ENCODE results near the gene IRS2.

Gene IRS2

DNA sequence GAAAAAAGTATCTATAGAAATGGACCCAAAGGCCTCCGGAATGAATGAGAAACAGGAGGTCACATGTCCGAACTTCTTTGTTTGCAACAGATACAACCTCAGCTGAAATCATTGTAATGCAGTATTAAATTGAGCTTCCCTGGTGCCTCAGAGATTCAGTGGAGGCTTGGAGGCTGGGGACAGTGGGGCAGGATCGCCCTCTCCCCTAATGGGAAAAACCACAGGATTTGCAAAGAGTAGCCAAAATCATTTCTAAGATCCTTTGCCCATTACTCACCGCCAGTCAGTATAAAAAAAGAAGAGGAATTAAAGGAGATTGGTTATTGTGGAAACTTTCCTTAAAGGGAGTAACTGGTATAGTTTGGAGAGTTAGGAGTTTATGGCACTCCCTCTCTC, 30.4 kb upstream of the IRS2 start:
- TF ChIP-seq EZH2phosphoT487 (IDR thresholded peaks at IDR 0.05; ENCODE audit: borderline replicate concordance) = no peak
- TF ChIP-seq, protein P1, sequence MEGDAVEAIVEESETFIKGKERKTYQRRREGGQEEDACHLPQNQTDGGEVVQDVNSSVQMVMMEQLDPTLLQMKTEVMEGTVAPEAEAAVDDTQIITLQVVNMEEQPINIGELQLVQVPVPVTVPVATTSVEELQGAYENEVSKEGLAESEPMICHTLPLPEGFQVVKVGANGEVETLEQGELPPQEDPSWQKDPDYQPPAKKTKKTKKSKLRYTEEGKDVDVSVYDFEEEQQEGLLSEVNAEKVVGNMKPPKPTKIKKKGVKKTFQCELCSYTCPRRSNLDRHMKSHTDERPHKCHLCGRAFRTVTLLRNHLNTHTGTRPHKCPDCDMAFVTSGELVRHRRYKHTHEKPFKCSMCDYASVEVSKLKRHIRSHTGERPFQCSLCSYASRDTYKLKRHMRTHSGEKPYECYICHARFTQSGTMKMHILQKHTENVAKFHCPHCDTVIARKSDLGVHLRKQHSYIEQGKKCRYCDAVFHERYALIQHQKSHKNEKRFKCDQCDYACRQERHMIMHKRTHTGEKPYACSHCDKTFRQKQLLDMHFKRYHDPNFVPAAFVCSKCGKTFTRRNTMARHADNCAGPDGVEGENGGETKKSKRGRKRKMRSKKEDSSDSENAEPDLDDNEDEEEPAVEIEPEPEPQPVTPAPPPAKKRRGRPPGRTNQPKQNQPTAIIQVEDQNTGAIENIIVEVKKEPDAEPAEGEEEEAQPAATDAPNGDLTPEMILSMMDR (conservative IDR thresholded peaks at IDR 0.05; ENCODE audit: low read length) = no peak
- no peak overlapping the region for H3K4me2 ChIP-seq (ENCODE audit: low read depth, low read length, poor library complexity, severe bottlenecking)
- H3K4me3 ChIP-seq (ENCODE audit: low read length, poor library complexity, severe bottlenecking) = no peak overlapping the region

DNA sequence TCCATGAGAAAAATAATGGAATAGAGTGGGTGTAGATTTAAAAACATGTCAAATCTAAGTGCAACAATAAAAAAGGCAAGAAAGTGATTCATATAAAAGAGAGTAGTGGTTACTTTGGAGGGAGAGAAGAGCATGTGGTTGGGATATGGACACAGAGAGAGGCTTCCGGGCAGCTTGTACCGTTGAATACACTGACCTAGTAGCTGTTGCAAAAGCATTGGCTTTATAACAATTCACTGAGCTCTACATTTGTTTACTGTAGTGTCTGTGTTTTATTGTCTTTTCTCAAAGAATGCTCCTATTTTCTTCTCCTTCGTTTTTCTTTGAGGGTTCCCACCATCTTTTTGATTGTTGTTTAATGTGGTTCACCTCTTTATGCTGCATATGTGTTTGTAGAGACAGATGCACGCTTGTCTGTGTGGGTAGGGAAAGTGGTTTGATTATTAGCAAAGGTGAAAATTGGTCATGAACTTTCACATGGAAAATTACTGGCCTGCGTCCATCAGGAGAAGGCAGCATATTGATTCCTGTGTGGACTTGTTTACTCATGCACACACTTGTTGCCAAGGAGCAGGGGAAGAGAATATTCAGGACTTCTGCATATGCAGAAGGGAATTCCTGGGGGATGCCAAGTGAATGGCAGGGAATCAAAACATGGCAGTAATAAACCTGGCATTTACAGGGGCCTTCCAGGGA, 29.9 kb upstream of the IRS2 start:
- Histone ChIP-seq H3K27me3 (ENCODE audit: insufficient read depth, low read length, poor library complexity, severe bottlenecking) (no peaks in the 10 kb centered on the region), H2AFZ (ENCODE audit: low read length) (no peak overlapping the region), H3K79me2 (ENCODE audit: insufficient read depth, low read length) (no peaks in the 10 kb centered on the region), H3K4me1 (ENCODE audit: insufficient read depth, low read length, poor library complexity, severe bottlenecking) (no peaks in the 10 kb centered on the region), H3K36me3 (ENCODE audit: insufficient read depth, low read length) (no peaks in the 10 kb centered on the region), H3K4me2 (ENCODE audit: low read depth, low read length, poor library complexity, severe bottlenecking) (no peak overlapping the region), H3K9me2 (replicated peaks; ENCODE audit: low read depth, low read length) (0 out of 2 replicates have a peak, but pooled peaks cover 5% of the 10 kb centered on the region), H3K9ac (ENCODE audit: low read depth, low read length, poor library complexity, severe bottlenecking) (no peak overlapping the region), H3F3A (ENCODE audit: low read depth) (no peaks in the 10 kb centered on the region), H3K4me3 (ENCODE audit: low read length, poor library complexity, severe bottlenecking) (no peak overlapping the region), H3K9me3 (ENCODE audit: insufficient read depth, low read depth, low read length) (no peaks in the 10 kb centered on the region), H4K20me1 (ENCODE audit: insufficient read depth, low read length, poor library complexity, severe bottlenecking) (no peaks in the 10 kb centered on the region)
- TF ChIP-seq, protein P1 (conservative IDR thresholded peaks at IDR 0.05; ENCODE audit: low read length) = no peak
- no peak for TF ChIP-seq EZH2phosphoT487 (IDR thresholded peaks at IDR 0.05; ENCODE audit: borderline replicate concordance)

More for the DNA sequence above, 30.4 kb upstream of the IRS2 start:
- Histone ChIP-seq H3F3A (ENCODE audit: low read depth) (no peaks in the 10 kb centered on the region), H3K36me3 (ENCODE audit: insufficient read depth, low read length) (no peaks in the 10 kb centered on the region), H3K9me3 (ENCODE audit: insufficient read depth, low read depth, low read length) (no peaks in the 10 kb centered on the region), H3K9me2 (replicated peaks; ENCODE audit: low read depth, low read length) (0 out of 2 replicates have a peak, but pooled peaks cover 5% of the 10 kb centered on the region), H3K27me3 (ENCODE audit: insufficient read depth, low read length, poor library complexity, severe bottlenecking) (no peaks in the 10 kb centered on the region), H4K20me1 (ENCODE audit: insufficient read depth, low read length, poor library complexity, severe bottlenecking) (no peaks in the 10 kb centered on the region), H3K4me1 (ENCODE audit: insufficient read depth, low read length, poor library complexity, severe bottlenecking) (no peaks in the 10 kb centered on the region), H3K9ac (ENCODE audit: low read depth, low read length, poor library complexity, severe bottlenecking) (no peak overlapping the region), H2AFZ (ENCODE audit: low read length) (no peak overlapping the region), H3K79me2 (ENCODE audit: insufficient read depth, low read length) (no peaks in the 10 kb centered on the region)

DNA sequence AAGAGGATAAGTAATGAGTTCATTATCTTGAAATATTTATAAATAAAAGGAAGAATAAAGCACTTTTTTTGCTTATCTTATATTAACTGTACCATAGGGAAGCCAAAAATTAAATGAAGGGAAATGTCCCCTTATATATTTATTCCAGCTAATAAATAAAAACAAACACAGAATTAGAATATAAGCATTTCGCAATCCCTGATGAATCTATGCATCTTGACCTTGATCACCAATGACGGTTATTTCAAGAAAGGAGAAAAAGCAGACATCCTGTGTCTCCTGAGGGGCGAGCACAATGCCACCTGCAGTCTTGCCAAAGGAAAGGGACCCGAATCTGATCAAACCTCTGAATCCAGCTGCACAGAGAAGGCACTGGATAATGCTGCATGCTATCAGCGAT, 29.3 kb upstream of the IRS2 start:
- Histone ChIP-seq H3K4me3 (ENCODE audit: low read length, poor library complexity, severe bottlenecking) (no peak overlapping the region), H3F3A (ENCODE audit: low read depth) (no peaks in the 10 kb centered on the region), H3K9me2 (replicated peaks; ENCODE audit: low read depth, low read length) (0 out of 2 replicates have a peak, but pooled peaks cover 5% of the 10 kb centered on the region)

More for the DNA sequence above, 29.3 kb upstream of the IRS2 start:
- Histone ChIP-seq H3K27me3 (ENCODE audit: insufficient read depth, low read length, poor library complexity, severe bottlenecking) (no peaks in the 10 kb centered on the region), H3K4me2 (ENCODE audit: low read depth, low read length, poor library complexity, severe bottlenecking) (no peak overlapping the region), H2AFZ (ENCODE audit: low read length) (no peak overlapping the region), H3K9me3 (ENCODE audit: insufficient read depth, low read depth, low read length) (no peaks in the 10 kb centered on the region), H3K4me1 (ENCODE audit: insufficient read depth, low read length, poor library complexity, severe bottlenecking) (no peaks in the 10 kb centered on the region), H4K20me1 (ENCODE audit: insufficient read depth, low read length, poor library complexity, severe bottlenecking) (no peaks in the 10 kb centered on the region), H3K79me2 (ENCODE audit: insufficient read depth, low read length) (no peaks in the 10 kb centered on the region), H3K36me3 (ENCODE audit: insufficient read depth, low read length) (no peaks in the 10 kb centered on the region), H3K9ac (ENCODE audit: low read depth, low read length, poor library complexity, severe bottlenecking) (no peak overlapping the region)
- TF ChIP-seq, protein P1 (conservative IDR thresholded peaks at IDR 0.05; ENCODE audit: low read length) = no peak
- TF ChIP-seq EZH2phosphoT487 (IDR thresholded peaks at IDR 0.05; ENCODE audit: borderline replicate concordance) = no peak
